Melanocyte of skin (primary cell): Measurements from ENCODE around the gene SNX19. TPM values are rescaled to one million over a fixed set of nuclear protein-coding genes. Genes with fewer than 3 reads are reported as not detected.

Experiments used
- total RNA-seq, 2 donors: library from RNA; depleted of rRNA; stranded (reverse); fragments of >200 nt; gene quantifications; 2 replicates each; pipeline ENCODE4 v1.2.3, GENCODE V29; 2012

The SNX19 gene
- total RNA-seq, result 100 to 1,000 TPM; 106 TPM

DNA sequence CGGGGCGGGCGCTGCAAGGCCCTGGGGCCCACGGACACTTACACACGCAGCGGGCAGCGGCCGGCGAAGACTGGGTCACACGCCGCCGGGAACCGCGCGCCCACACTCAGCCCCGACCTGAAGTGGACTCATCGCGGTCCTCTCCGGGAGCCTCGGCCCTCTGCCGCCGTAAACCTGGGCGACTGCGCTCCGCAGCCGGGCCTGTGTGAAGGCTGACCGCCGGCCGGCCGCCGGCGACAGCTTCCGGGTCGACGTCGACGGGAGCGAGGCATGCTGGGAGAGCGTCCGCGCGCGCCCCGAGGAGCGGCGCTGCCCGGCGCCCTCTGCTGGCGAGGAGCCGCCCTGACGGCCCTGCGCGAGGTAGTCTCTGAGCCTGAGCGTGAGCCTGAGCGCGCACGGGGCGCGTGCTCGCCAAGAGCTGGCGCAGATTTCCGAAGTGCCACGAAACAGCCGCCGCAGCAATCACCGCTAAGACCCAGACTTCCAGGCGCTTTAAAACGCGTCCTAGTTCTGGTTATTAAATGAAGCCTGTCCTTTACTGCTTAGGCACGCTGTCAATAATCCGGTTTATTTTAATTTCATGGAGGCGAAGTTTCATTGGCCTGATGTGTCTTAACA is at the start of gene SNX19:
Gene SNX19, minus strand, starts transcription at position 242 of the 618 bp plus-strand sequence. CDS start 540 bp downstream, outside the sequence.

